Stimulated activated CD4-positive, alpha-beta T cell treated with anti-CD3 and anti-CD28 coated beads, Interleukin-4, amount 100 ng/mL, for 48 hours (primary cell): ENCODE data around the gene ALOX15.
"Not testable (repeated sequence)": the region's sequence is repeated elsewhere in the genome, so short reads cannot be mapped to it uniquely, and the experiment has no call there.

Source experiments
- DNase-seq, 2 donors: peaks; one replicate each; pipeline ENCODE4 v3.0.0-alpha.2; 2020; ENCODE audit warnings: low read depth in 2 of 2

Gene ALOX15

DNA sequence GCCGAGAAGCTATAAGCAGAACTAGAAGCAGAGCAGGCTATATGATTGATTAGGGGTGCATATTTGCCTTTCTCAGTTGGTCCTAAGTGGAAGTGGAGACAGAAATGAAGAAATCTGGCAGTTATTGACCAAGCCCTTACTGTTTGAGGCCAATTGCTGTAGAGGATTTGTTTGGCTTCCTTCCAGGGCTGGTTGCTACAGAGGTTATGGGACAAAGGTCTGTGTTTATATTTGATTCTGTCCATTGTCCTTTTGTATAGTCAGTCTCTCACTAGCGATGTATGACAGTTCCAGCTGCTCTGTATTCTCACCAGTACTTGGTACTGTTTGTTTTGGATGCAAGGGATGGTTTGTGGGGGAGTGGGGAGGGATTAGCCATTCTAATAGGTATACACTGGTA, 7.3 kb upstream of the ALOX15 start:
- DNase-seq: no peak

DNA sequence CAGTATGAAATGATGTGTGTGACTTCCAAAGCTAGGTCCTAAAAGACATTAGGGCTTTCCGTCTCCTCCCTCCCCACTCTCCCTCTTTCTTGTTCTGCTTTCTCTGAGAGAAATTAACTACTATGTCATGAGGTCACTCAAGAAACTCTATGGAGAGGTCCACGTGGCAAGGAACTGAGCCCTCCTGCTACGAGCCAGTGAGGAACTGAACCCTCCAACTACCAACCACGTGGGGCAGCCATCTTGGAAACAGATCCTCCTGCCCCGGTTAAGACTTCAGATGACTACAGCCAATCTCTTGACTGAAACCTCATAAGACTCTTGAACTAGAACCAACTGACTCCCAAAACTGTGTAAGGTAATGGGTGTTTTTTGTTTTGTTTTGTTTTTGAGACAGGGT, 4.2 kb upstream of the ALOX15 start:
- DNase-seq: no peak

DNA sequence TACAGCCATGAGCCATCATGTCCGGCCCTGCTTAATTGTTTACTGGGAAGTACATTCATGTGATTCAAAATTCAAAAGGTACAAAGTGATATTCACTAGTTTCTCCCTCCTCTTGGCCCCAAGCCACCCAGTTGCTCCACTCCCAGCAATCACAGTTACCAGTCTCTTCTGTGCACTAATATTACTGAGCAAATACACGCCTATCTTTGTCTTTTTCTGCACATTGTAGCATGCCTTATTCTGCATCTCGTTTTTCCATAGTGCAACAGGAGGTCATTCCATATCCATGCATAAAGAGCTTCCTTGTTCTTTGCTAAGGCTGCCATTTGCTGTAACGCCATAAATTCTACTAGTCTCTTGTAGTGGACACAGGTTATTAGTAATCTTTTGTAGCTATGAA, 2.2 kb upstream of the ALOX15 start:
- DNase-seq: no peak

DNA sequence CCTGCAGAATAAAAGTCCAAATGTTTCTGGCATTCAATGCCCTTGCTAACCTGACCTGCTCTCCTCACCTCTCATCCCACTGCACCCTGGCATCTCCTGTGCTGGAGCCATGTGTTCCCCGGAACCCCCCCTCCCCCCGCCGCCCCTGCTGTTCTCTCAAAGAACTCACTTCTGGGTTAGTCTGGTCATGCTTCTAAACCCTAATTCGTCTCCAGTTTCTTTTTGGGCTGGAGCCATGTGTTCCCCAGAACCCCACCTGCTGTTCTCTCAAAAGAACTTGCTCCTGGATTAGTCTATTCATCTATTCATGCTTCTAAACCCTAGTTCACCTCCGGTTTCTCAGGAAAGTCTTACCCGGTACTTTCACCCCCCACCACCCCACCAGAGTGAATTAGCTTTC, 808 bp upstream of the ALOX15 start:
- no peak for DNase-seq

DNA sequence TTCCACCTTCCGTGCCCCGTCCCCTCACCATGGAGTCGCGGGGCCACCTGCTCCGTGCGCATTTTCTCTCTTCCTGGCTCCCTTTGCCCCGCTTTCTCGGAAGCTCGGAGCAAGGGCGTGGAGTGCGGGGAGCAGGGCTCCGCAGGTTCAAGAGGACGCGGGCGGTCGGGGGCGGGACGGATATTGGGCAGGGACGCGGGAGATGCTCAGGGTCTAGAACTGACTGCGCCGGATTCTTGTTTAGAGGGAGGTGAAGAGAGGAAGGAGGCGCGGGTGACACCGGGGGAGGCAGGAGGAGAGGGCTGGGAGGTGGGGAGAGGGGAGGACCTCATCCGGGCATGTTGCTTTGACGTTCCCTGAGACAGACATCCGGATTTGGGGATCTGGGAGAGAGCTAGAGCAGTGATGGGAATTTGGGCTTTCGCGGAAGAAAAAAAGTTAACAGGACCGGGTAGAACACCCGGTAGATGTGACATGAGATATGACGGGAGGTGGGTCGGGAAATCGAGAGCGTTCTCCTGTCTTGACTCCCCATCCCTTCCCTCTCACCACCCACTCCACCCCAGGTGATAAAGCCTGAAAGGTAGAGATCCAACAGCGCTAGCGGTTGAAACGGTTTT, 799 bp downstream of the ALOX15 start:
- not testable (repeated sequence) for DNase-seq

DNA sequence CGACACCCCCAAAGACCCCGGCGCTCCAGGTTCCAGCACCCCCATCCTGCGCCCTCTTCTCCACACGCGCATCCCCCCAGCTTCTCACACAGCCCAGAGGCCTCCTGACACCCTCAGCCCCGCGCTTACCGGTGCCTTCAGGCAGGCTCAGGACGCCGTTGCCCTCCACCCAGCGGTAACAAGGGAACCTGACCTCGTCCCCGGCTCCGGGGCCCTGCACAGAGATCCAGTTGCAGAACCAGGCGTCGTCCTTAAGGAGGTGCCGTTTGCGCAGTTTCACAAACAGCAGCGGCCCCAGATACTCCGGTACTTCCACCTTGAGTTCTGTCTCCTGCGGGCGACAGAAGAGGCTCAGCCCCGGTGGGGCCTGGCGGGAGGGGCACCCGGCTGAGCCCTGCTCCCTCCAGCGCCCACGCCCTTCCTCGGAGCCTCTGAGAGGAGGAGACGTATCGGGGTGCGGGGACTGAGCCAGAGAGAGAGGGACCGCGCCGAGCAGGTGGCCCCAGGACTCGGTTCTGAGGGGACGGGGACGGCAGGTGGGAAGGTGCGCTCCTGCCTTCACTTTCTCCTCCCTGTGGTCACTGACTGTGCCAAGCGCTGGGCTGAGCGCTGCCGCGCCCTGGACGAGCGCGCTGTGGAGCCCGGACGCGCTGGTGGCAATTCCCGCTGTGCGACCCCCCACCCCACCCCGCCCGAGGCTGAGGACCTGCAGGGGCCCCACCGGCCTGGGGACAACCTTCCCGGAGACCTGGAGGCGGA, 2.0 kb downstream of the ALOX15 start:
- DNase-seq: peak; percentile 27 to 33

DNA sequence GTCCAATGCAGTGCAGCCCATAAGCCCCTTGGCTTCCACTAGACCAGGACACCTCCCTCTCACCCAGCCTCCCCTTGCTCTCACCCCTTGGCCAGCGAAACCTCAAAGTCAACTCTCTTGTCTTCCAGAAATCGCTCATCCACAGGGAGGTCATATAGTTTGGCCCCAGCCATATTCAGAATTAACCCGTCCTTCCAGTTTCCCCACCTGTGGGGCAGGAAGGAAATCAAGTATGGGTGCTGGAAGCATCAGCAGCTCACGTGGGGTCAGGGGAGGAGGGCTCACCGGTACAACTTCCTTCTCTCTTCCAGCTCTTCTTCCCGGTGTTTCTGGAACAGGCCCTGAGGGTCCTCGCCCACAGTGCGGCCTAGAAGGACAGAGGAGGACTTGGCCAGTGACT, 2.7 kb downstream of the ALOX15 start:
- DNase-seq: not testable (repeated sequence)

DNA sequence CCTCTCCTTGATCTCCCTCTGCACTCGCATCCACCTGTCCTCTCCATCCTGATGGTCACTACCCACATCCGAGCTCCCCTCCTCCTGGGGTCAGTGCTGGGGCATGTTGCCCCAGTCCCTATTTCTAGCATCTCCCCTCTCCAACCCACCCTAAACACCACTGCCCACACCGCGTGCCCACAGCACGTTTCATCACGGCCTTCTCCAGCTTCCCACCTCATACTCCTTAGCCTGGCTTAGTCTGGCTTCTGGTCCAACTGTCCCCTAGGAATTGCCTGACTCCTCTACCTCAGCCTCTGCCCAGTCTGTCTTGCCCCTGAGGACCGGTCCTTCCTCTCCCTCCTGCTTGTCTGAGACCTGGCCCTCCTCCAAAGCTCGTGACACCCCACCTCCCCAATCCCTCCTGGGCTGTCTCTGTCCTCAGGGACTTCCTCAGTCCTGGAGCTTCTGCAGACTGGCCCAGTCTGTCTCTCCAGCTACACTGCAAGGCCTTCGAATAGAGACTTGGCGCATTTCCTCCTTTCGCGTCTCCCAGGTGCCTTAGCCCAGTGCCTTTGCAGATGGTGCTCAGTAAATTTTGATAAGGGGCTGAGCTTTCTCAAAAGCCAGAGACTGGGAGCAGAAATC, 4.9 kb downstream of the ALOX15 start:
- DNase-seq: no peak

DNA sequence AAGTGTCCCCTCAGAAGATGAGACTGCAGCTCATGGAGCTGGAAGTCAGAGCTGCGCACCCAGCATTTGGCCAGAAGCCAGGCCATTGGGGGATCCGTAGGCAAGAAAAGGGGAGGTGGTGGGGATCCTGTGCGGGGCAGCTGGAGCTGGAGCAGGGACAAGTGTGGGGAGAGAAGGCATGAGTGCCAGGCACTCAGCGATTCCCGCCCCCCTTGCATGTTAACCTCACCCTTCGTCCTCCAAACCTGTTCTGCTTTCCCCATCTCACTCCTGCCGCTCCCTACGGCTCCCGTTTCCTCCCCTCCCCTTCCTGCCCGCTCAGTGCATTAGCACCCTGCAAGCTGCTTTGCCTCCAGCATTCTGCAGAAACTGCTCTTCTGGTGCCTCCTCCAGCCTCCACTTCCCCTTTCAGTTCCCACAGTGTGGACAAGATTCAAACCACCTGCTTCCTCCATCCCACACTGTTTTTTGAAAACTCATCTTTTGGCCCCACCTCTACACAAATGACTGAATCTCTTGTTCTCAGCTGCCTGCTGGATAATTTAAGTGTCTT, 5.6 kb downstream of the ALOX15 start:
- DNase-seq: no peak

DNA sequence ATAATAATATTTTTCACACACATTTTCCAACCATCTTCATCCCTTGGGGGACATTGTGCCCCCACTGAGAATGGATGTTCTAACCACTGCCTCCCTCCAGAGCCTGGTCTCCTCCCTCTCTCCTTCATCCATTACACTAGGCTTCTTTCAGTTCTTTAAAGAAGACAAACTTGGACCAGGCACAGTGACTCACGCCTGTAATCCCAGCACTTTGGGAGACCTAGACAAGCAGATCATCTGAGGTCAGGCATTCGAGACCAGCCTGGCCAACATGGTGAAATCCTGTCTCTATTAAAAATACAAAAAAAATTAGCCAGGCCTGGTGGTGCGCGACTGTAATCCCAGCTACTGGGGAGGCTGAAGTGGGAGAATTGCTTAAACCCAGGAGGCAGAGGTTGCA, 6.5 kb downstream of the ALOX15 start:
- DNase-seq: no peak

DNA sequence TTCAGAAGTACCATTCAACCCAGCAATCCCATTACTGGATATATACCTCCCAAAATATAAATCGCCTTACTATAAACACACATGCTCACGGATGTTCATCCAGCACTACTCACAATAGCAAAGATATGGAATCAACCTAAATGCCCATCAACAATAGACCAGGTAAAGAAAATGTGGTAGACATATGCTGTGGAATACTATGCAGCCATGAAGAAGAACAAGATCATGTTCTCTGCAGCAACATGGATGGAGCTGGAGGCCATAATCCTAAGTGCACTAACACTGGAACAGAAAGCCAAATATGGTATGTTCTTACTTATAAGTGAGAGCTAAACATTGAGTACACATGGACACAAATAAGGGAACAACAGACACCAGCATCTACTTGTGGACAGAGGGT, 7.8 kb downstream of the ALOX15 start:
- DNase-seq: no peak

DNA sequence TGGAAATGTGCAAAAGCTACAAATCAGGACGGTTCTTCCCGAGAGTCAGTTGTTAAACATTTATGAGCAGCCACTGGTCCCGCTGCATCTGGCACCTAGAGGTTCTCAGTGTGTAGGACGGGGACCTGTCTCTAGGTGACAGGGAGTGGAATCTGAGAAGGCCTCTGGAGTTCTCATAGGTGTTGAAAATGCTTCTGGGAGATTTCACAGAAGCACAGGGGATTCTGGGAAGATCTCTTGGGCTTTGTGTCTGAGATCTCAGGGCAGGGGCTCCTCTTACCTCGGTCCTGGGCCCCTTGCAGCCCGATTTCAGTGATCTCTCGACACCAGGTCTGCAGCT, 8.9 kb downstream of the ALOX15 start:
- DNase-seq: no peak

DNA sequence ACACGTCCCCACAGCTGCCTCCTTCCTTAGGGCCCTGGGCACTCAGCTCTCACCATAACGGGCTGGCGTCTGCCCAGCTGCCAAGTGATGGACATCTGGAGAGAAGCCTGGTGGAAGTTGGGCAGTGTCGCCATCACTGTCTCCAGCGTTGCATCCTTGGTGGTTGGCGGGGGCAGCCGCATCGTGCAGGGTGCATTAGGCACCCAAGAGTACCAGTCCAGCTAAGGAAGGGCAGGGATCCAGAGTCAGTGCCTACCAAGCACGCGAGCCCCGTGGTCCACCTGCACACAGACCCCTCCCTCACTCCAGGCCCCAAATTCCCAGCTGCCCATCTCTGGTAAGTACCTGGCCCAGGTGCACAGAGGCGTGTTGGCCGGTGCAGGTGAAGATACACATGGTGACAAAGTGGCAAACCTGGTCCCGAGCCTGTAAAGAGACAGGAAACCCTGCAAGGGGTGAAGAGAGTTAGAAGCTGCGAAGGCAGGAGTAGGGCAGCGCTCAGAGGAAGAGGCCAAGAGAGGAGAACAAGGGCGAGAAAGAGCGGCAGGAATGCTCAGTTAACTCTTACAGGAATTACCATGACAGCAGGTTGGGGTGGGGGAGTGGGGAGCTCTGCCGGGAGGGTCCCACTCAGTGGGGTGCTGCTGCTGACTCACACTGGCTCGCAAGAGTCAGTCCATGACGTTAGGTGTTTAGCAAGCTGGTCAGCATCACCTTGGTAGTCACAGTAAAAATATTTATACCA, 9.5 kb downstream of the ALOX15 start:
- DNase-seq: no peak

DNA sequence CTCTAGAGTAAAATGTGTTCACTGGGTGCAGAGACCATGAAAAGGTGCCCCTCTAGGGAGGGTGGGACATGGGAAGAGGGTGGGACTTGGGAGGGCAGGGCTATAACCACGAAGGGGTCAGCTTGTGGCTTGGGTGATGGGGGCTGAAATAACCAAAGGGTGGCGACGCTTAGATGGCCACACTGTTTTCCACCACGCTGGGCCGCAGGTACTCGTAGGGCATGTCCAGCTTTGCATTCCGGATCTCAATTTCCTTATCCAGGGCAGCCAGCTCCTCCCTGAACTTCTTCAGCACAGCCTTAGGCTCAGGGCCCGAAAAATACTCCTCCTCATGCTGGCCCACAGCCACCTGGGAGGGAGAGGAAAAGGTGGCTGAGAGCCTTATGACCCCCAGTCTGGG, 10.0 kb downstream of the ALOX15 start:
- no peak for DNase-seq

DNA sequence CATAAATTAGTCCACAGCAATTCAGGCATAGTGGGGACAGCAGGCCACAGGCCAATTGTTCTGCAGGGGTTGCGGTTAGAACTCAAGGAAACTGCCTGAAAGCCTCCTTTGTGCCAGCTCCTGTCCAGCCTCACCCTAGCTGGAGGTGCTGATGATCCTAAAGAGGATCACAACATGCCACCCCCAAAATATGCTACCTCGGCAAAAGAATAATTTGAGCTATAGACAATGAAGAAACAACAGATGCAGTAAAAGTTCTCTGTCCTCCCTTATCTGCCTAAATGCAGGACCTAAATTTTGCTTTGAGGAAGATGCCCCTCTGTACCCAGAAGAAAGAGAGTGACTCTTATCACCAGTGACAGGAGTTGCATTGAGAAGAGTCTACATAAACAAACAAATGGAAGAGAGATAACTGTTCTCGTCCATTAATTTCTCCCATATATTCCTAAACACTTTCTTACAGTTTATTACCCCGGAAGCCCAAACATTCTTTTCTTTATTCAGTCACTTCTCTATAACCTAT, 14.7 kb downstream of the ALOX15 start:
- no peak for DNase-seq

DNA sequence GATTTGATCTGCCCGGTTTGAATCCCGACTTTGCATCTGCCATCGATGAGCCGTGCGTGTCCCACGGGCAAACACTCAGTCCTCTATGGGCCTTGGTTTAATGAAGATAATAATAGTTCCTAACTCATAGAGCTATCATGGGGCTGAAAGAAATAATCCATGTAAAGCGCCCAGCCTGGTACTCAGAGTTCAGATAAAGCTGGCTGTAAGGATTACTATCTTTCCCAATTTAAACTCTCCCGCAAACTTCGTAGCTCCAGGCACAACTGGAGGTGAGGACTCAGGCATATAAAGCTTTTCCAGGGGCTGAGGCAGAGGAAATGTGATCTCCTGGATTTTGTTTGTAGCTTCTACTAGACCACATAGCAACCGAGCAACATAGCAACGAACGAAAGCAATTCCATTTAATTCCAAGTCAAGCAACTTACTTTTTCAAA, 16.3 kb downstream of the ALOX15 start:
- no peak for DNase-seq

DNA sequence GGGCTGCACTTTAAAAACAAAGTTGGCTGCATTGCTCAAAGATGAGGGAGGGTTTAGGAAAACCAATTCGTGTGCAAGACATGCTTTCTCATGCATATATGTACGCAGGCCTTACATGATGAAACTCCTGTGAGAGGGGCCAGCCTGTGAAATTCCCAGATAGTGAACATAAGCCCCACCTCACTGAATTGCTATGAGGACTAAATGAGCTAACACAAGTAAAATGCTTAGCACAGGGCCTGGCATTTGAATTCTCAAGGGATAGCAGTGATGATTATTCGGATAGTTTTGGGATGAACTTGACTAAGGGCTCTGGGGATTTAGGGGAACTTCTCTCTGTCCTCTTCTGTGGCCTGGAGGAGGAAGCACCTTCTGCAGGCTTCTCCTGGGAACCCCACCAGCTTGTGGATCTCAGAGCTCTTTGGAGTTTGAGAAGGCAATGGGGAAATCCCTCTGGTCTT, 17.0 kb downstream of the ALOX15 start:
- not testable (repeated sequence) for DNase-seq

DNA sequence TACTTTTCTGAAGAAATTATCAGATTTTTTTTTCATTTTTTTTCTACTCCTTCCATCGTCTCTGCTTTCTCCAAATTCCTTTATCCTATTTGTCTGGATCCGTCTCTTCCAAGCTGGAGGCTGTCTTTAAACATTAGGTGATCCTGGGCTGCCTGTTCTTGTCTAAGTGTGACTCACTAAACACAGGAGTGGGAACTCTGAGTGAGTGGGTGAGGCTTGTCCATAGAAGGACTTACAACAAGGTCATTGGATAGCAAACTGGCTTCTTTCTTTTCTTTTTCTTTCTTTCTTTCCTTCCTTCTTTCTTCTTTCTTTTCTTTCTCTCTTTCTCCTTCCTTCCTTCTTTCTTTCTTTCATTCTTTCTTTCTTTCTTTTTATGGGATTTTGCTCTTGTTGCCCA, 18.2 kb downstream of the ALOX15 start:
- no peak for DNase-seq

DNA sequence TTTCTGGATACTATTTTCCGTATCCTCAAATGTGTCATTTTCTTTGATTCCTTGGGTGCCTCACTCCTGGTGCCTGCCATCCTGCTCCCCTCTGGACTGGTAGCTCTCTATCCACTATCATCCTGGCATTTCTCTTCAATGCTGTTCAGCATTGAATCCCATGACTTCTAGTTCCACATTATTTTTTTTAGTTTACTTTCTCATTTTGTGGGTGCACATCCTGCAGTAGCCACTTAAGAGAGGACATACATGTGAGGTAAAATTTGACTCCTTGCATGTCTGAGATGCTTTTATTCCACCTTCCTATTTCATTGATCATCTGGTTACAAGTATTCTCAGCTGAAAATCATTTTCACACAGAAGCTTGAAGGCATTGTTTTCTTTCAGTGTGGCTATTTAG, 19.1 kb downstream of the ALOX15 start:
- DNase-seq: no peak

DNA sequence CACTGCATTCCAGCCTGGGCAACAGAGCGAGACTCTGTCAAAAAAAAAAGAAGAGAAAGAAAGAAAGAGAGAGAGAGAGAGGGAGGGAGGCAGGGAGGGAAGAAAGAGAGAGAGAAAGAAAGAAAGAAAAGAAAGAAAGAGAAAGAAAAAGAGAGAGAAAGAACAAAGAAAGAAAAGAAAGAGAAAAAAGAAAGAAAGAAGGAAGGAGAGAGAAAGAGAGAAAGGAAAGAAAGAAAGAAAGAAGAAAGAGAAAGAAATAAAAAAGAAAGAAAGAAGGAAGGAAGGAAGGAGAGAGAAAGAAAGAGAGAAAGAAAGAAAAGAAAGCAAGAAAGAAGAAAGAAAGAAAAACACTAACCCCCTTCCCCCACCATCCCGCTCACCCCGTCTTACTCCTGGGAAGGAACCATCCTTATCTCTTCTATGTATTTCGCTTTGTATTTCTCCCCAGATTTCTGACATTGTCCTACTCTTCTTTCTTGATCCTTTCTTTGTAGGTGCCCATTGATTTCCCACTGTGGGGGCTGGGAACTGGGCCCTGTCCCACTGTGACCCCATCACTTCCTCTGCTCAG, 20.9 kb downstream of the ALOX15 start:
- DNase-seq: no peak

DNA sequence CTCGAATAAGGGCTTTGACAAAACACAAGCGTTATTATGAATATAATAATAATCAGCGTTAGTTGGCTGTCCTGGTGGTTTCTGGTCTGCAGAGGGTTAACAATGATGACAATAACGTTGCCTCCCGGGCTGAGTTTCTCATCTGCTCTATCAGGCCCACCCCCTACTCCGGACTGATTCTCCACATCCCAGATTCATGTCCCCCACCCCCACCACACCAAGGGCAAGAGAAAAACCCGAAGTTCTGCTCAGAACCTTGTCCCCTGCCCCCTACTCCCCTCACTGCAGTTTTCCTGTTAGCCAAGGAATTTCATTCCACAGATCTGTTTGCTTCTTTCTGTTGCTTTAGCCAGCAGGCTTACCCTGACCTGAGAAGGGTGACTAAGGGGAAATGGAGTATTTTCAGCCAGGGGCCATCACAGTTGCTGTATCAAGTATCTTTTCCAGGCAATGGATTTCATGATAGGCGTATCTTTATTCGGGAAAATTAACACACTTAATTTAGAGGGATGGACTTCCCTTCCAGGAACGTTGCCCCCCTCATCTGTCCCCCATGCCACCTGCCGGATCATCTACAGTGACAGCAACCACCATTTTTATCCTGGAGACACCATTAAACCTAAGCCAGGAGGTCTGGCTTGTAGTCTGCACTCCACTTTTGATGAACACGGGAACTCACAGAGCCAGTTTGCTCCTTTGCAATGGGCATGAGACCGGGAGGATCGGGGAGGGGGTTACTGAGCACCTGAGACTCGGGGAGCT, 23.7 kb downstream of the ALOX15 start:
- DNase-seq: no peak
